ENCODE results near the gene GCC2.
A peak's percentile ranks its signal among the peaks of the same experiment; 100 is the strongest.

Gene GCC2

GRCh38 chr2:108448678-108449409 is at the start of gene GCC2:
GCC2 (plus strand) TSS chr2:108449206; CDS start chr2:108449275, 69 bp downstream.
- Histone ChIP-seq H3K4me3 (peak within 1 kb of the TSS; percentile 99), H3K36me3 (ENCODE audit: insufficient read depth, low read length) (peaks cover 17% of the 10 kb centered on the region), H3K27ac (peak within 1 kb of the TSS; percentile 68; the same call in 1 of the 2 replicates), H3K9ac (ENCODE audit: insufficient read length) (peak within 1 kb of the TSS; percentile 87), H3K9me3 (ENCODE audit: low read depth, low read length) (no peaks in the 10 kb centered on the region)
- peak; percentile 50 for DNase-seq (ENCODE audit: low read depth, low spot score)
- TF ChIP-seq FOXP2 (optimal IDR thresholded peaks at IDR 0.05; ENCODE audit: control extremely low read depth, extremely low read length, insufficient read depth) (peak; percentile 26), EZH2 (IDR thresholded peaks at IDR 0.05) (no peak), POLR2AphosphoS5 (IDR thresholded peaks at IDR 0.05; ENCODE audit: borderline replicate concordance, low read depth, low read length) (peak; percentile 88)

- Histone ChIP-seq H3K9me3 (ENCODE audit: low read depth, low read length) (no peaks in the 10 kb centered on the region), H3K36me3 (ENCODE audit: insufficient read depth, low read length) (no peaks in the 10 kb centered on the region), H3K27ac (no peak overlapping the region), H3K4me3 (no peak overlapping the region), H3K9ac (ENCODE audit: insufficient read length) (no peak overlapping the region)
- TF ChIP-seq FOXP2 (optimal IDR thresholded peaks at IDR 0.05; ENCODE audit: control extremely low read depth, extremely low read length, insufficient read depth) = no peak
- TF ChIP-seq POLR2AphosphoS5 (IDR thresholded peaks at IDR 0.05; ENCODE audit: borderline replicate concordance, low read depth, low read length) = no peak
- TF ChIP-seq EZH2 (IDR thresholded peaks at IDR 0.05) = no peak
- no peak for DNase-seq (ENCODE audit: low read depth, low spot score)
Observed at GRCh38 chr2:108399479-108399878, 49.5 kb upstream of the GCC2 start.

- H3K9ac ChIP-seq (ENCODE audit: insufficient read length) = no peak overlapping the region
- no peak for TF ChIP-seq FOXP2 (optimal IDR thresholded peaks at IDR 0.05; ENCODE audit: control extremely low read depth, extremely low read length, insufficient read depth)
- no peak for TF ChIP-seq POLR2AphosphoS5 (IDR thresholded peaks at IDR 0.05; ENCODE audit: borderline replicate concordance, low read depth, low read length)
- no peak for TF ChIP-seq EZH2 (IDR thresholded peaks at IDR 0.05)
- no peaks in the 10 kb centered on the region for H3K9me3 ChIP-seq (ENCODE audit: low read depth, low read length)
- DNase-seq (ENCODE audit: low read depth, low spot score) = no peak
- no peak overlapping the region for H3K27ac ChIP-seq
- H3K36me3 ChIP-seq (ENCODE audit: insufficient read depth, low read length) = no peaks in the 10 kb centered on the region
- no peak overlapping the region for H3K4me3 ChIP-seq
Observed at GRCh38 chr2:108401800-108402199, 47.2 kb upstream of the GCC2 start.

- no peak overlapping the region for H3K27ac ChIP-seq
- no peak for DNase-seq (ENCODE audit: low read depth, low spot score)
Observed at GRCh38 chr2:108403494-108403893, 45.5 kb upstream of the GCC2 start.

GRCh38 chr2:108404784-108405397 is 44.1 kb upstream of the GCC2 start:
- H3K27ac ChIP-seq = no peak overlapping the region
- no peak overlapping the region for H3K9ac ChIP-seq (ENCODE audit: insufficient read length)
- H3K9me3 ChIP-seq (ENCODE audit: low read depth, low read length) = no peaks in the 10 kb centered on the region
- no peak for DNase-seq (ENCODE audit: low read depth, low spot score)
- H3K4me3 ChIP-seq = no peak overlapping the region
- no peaks in the 10 kb centered on the region for H3K36me3 ChIP-seq (ENCODE audit: insufficient read depth, low read length)
- TF ChIP-seq FOXP2 (optimal IDR thresholded peaks at IDR 0.05; ENCODE audit: control extremely low read depth, extremely low read length, insufficient read depth) (no peak), EZH2 (IDR thresholded peaks at IDR 0.05) (no peak), POLR2AphosphoS5 (IDR thresholded peaks at IDR 0.05; ENCODE audit: borderline replicate concordance, low read depth, low read length) (no peak)

More at GRCh38 chr2:108403494-108403893, 45.5 kb upstream of the GCC2 start:
- H3K9ac ChIP-seq (ENCODE audit: insufficient read length) = no peak overlapping the region
- no peak overlapping the region for H3K4me3 ChIP-seq
- no peaks in the 10 kb centered on the region for H3K9me3 ChIP-seq (ENCODE audit: low read depth, low read length)
- TF ChIP-seq EZH2 (IDR thresholded peaks at IDR 0.05) = no peak
- no peak for TF ChIP-seq FOXP2 (optimal IDR thresholded peaks at IDR 0.05; ENCODE audit: control extremely low read depth, extremely low read length, insufficient read depth)
- no peak for TF ChIP-seq POLR2AphosphoS5 (IDR thresholded peaks at IDR 0.05; ENCODE audit: borderline replicate concordance, low read depth, low read length)
- H3K36me3 ChIP-seq (ENCODE audit: insufficient read depth, low read length) = no peaks in the 10 kb centered on the region

- no peak overlapping the region for H3K4me3 ChIP-seq
- no peaks in the 10 kb centered on the region for H3K36me3 ChIP-seq (ENCODE audit: insufficient read depth, low read length)
- no peak overlapping the region for H3K27ac ChIP-seq
- no peak for DNase-seq (ENCODE audit: low read depth, low spot score)
- TF ChIP-seq POLR2AphosphoS5 (IDR thresholded peaks at IDR 0.05; ENCODE audit: borderline replicate concordance, low read depth, low read length) (no peak), FOXP2 (optimal IDR thresholded peaks at IDR 0.05; ENCODE audit: control extremely low read depth, extremely low read length, insufficient read depth) (no peak), EZH2 (IDR thresholded peaks at IDR 0.05) (no peak)
- no peaks in the 10 kb centered on the region for H3K9me3 ChIP-seq (ENCODE audit: low read depth, low read length)
- no peak overlapping the region for H3K9ac ChIP-seq (ENCODE audit: insufficient read length)
Observed at GRCh38 chr2:108407864-108408729, 40.9 kb upstream of the GCC2 start.

GRCh38 chr2:108409768-108410167 is 39.2 kb upstream of the GCC2 start:
- no peak for TF ChIP-seq FOXP2 (optimal IDR thresholded peaks at IDR 0.05; ENCODE audit: control extremely low read depth, extremely low read length, insufficient read depth)
- TF ChIP-seq POLR2AphosphoS5 (IDR thresholded peaks at IDR 0.05; ENCODE audit: borderline replicate concordance, low read depth, low read length) = no peak
- no peak for TF ChIP-seq EZH2 (IDR thresholded peaks at IDR 0.05)
- H3K27ac ChIP-seq = no peak overlapping the region
- H3K9ac ChIP-seq (ENCODE audit: insufficient read length) = no peak overlapping the region
- H3K9me3 ChIP-seq (ENCODE audit: low read depth, low read length) = no peaks in the 10 kb centered on the region
- H3K36me3 ChIP-seq (ENCODE audit: insufficient read depth, low read length) = no peaks in the 10 kb centered on the region
- no peak overlapping the region for H3K4me3 ChIP-seq
- no peak for DNase-seq (ENCODE audit: low read depth, low spot score)

Data from SK-N-MC (cell line).